HG03378 (cell line): ENCODE data around the gene GALNT1.

Experiments
- ATAC-seq: cut with Tn5 transposase; IDR thresholded peaks from one replicate; pipeline ENCODE4 v1.9.1; 2021; ENCODE audit warnings: mild to moderate bottlenecking, moderate library complexity; ENCODE audit not compliant: unreplicated experiment

Gene GALNT1

DNA sequence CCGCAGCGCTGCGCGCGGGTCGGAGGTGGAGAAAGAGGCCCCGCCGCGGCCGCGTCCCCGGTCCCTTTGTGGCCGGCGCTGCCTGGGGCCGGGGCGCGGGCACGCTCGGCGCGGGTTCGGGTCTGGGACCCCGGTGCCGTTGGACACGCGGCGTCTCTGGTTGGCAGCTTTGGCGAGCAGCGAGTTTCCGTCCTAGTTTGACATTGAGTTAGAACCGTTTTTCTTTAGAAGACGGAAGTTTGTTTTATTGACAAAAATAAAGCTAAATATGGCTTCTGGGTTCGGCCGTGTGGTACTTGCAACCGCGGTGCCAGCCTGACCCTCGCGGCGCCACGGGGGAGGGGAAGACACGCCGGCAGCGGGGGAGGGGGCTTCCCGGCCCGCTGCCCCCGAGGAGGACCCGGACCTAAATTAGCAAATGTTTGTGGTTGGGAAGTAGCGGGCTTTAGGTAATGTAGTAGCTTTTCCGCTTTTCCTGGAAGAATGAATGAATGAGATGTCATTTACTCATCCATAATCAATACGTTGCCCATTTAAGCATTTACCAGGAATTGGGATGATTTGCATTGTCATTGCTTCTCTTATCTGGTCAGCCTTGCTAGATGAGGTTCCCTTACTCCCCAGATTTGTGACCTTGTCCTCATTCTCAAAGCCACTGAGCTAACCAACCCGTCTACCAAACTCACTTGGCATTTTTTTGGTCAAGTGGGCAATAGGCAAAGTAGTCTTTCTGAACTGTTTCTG, 530 bp downstream of the GALNT1 start:
- ATAC-seq: no peak

DNA sequence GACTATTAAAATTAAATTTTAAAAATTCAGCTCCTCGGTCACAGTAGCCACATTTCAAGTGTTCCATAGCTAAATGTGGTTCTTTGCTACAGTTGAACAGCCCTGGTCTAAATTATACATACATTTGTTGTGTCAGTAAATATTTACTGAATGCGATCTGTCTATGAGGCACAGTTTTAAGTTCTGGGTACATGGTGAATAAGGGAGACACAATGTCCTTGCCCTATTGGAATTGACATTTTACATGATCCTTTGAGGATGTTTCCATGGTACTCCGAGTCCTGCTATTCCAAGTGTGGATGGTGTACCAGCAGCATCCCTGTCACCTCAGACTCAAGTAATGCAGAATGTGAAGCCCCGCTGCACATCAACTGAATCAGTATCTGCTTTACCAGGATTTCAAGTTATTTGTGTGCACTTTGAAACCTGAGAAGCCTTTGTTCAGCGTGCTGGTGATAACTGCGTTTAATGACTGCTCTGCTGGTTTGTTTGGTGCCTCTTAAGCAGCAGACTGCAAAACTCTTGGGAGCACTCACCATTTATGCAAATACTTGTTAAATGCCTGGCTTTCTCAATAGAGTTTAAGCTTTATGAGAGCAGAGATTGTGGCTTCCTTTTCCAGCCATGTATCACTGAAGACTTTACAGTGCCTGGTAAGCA, 1.5 kb downstream of the GALNT1 start:
- ATAC-seq: no peak

DNA sequence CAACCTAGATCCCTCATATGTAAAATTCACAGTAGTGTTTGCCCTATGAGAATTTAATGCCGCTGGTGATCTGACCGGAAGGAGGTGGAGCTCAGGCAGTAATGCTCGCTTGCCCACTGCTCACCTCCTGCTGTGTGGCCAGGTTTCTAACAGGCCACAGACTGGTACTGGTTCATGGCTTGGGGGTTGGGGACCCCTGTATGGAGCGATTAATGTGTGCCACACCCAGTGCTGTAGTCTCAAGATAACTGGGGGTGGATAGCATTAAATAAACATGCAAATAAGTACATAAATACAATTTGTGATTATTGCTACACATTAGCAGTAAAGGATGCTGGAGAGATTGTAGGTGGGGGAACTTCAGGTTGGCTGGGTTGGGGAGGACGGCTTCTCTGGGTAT, 3.2 kb downstream of the GALNT1 start:
- no peak for ATAC-seq

DNA sequence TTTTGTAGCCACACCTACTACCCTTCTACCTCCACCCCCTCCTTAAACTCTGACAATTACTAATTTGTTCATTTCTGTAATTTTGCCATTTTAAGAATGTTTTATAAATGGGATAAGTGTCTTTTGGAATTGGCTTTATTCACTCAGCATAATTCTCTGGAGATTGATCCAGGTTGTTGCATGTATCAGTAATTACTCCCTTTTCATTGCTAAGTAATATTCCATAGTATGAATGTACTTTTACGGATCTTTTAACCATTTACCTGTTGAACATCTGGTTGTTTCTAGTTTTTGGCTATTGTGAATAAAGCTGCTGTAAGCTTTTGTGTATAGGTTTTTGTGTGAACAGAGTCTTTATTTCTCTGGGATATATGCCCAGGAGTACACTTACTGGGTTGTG, 4.1 kb downstream of the GALNT1 start:
- no peak for ATAC-seq

DNA sequence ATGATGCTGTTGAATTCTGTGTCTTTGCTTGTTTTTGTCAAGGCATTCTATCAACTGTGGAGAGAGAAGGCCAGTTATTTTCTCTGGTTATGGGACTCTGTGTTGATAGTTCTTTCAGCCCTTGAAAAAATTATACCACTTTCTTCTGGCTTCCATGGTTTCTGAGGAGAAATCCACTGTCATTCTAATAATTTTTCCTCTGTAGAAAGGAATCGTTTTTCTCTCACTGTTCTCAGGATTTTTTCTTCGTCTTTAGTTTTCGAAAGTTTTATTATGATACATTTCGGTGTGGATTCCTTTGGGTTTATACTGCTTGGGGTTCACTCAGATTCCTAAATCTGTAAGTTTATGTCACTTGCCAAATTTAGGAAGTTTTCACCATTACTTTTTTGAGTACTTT, 6.6 kb downstream of the GALNT1 start:
- no peak for ATAC-seq

DNA sequence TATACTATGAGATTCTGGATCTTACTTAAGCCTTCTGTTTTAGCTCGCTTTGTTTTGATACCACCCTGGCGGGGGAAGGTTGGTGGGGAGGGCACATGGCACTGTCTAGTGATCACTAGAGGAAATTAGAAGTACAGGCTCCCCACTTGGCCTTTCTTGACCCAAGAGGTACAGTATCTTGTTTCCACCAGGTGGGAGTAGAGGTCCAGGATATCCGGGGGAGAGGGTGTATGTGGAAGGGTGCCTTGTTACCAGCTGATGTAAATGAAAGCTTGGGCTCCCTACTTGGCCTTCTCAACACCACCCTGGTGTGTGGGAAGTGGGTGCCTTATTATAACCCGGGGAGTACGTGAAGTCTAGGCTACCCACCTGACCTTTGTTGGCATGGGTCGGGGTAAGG, 7.5 kb downstream of the GALNT1 start:
- no peak for ATAC-seq

DNA sequence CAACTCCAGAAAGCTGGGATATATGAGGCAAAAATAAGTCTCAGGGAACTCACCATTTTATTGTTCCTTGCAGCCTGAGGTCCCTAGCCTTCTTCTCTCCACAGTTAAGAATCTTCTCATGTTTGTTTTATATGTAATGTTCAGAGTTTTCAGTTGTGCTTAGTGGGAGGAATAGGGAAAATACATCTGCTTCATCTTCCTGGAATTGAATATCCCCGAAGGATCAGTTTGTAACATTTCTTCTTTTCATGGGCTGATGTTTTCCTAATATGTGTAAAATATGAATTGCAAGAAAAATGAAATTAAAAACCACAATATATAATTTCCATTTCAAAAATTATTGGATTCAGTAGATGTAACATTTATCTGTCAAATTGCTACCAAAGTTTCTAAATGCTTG, 8.0 kb downstream of the GALNT1 start:
- no peak for ATAC-seq

DNA sequence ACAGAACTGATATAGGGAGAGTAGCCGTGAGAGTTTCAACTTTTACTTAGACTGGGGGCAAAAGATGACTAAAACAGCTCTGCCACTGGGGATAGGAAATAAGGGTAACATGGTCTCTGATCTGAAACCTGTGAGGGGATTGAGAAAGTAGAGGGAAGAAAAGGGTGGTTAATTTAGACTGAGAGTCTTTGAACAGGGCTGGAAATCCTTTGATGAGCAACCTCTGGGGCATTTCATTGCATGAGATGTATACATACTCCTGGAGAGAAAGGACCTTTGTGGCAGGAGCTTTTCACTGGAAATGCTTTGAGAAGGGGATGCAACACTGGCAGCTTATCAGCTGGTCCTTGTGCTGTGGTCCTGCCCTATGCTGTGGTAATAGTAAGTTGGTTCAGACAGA, 9.4 kb downstream of the GALNT1 start:
- no peak for ATAC-seq

DNA sequence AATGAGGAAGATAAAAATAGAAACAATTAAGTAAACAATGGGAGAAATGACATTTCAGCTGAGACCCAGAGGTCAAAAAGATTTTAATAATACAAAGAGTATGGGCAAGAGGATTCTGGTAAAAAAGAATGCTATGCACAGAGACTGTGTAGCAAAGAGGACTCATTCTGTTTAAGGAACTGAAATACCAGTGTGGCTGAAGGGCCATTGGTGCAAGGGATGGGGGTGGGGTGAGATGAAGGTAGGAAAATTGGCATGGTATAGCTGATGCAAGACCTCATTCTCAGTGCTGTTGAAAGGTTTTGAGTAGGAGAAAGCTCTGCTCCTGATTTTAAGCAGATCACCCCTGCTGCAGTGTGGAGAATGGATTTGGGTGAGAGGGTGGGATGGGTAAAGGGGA, 10.8 kb downstream of the GALNT1 start:
- ATAC-seq: peak; percentile 96

DNA sequence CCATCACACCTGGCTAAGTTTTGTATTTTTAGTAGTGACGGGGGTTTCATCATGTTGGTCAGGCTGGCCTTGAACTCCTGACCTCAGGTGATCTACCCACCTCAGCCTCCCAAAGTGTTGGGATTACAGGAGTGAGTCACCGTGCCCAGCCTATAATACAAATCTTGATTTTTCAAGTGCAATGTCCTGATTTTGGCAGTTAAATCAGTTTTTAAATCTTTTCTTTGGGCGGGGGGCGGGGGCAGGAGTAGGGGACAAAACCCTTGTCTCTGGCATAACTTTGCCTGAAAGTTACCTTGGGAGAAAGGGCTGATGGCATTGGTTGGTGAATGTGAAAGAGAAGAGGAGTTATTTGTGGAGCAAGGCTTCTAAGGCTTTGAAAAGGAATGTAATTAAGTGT, 12.3 kb downstream of the GALNT1 start:
- ATAC-seq: no peak

DNA sequence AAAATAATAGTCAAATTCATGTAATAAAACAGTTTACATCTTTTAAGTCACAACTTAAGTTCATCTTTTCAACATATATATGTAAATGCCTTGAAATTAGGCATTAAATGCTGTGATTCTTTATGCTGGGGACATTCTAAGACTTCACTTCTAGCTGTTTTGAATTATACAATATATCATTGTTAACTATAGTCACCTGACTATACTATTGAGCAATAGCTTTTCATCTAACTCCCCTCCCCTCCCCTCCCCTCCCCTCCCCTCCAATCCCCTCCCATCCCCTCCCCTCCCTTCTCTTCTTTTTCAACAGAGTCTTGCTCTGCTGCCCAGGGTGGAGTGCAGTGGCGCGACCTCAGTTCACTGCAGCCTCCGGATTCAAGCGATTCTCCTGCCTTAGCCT, 16.2 kb downstream of the GALNT1 start:
- no peak for ATAC-seq

DNA sequence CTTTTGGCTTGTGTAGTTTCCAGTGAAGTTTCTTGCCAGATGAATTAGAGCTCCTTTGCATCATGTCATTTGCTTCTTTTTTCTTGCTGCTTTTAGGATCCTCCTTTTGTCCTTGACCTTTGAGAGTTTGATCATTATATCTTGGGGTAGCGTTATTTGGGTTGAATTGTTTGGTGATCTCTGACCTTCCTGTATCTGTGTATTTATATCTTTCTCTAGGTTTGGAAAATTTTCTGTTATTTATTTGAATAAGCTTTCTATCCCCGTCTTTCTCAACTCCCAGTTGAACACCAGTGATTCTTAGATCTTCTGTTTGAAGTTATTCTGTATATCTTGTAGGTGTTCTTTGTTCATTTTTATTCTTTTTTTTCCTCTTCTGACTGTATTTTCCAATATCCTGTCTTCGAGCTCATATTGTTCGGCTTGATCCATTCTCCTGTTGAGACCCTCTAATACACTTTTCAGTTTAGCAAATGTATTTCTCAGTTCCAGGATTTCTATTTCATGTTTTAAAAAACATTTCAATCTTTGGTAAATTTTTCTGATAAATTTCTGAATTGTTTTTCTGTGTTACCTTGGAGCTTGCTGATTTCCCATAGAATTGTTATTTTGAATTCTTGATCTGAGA, 20.8 kb downstream of the GALNT1 start:
- ATAC-seq: no peak

DNA sequence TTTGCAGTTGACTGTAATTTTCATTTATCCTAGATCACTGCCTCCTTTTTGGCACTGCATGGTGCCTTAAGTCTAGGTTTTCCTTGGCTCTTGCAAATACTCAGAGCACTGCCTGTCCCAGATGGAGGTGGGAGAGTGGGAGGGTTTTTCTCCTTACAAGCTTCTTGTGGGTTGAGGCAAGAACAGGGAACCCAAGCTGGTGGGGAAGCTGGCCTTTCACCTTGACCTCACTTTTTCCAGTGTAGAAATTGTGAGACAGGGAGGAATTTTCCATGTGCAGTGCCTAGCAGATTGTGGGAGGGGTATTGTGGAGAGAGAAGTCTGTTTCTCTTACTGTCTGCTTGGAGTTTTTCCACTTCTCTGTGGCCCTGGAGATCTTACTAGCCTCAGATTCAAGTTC, 21.5 kb downstream of the GALNT1 start:
- ATAC-seq: no peak

DNA sequence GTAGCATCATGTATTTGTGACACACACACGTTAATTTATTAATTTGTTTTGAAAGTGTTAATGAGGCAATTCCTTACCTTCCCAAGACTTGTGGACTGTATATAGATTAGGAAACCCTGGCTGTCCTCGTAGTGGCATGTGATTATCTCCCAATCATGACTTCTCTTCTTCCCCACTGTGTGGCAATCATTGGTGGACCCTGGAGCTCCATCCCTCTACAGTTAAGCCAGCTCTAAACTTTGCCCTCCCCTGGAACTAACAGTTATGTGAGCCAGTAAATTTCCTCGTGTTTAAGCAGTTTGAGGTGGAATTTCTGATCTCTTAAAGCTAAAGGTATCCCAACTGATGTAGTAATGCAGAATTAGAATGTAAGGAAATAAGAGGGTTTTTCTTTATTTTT, 22.0 kb downstream of the GALNT1 start:
- ATAC-seq: no peak

DNA sequence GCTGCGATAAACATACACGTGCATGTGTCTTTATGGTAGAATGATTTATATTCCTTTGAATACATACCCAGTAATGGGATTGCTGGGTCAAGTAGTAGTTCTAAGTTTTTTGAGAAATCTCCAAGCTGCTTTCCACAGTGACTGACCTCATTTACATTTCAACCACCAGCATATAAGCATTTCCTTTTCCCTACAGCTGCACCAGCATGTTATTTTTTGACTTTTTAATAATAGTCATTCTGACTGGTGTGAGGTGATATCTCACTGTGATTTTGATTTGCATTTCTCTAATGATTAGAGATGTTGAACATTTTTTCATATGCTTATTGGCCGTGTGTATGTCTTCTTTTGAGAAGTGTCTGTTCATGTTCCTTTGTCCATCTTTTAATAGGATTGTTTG, 22.8 kb downstream of the GALNT1 start:
- ATAC-seq: no peak

DNA sequence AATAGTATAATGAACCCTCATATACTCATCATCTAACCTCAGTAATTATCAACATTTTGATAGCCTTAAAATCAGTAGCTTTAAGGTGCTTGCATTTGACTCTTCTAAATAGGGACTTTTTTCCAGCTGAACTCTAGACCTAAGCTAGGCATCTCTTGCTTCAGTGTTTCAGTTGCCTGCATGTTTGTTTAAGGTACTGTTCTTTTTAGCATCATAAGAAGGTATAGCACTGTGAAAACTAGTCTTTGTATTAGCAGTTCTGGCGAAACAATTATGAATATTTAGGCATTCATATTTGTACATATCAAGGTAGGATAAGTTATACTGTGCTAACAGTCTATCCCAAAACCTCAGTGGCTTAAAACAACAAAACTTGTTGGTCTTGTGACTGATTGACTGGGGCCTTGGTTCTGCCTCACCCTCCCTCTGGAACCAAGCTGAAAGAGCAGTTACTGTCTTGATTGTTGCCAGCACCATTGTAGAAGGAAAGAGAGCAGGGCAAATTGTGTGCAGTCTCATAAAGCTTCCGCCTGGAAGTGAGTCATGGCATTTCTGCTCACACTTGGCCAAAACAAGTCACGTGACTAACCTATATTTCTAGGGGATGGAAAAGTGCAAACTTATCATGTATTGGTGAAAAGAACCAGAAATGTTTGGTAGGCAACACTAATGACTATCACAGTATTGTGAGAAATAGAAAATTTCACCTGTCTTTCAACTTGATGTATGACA, 24.3 kb downstream of the GALNT1 start:
- no peak for ATAC-seq

DNA sequence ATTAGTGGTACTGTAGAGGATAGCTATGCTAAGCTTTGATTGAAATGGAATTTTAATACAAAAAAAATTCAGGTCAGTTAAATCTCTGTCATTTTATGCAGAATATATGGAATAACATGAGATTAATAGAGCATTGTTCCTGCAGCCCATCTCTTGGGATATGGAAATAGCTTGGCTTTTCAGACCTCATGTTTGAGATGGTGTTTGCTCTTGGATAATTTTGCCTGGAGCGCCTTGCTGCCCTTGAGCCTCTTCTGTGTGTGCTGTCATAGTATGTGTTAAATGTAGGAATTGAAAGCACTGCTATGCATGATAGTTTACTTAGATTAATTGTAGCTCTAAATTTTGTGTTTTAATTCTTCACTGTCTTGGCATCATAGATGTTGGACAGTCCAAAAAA, 27.7 kb downstream of the GALNT1 start:
- no peak for ATAC-seq

DNA sequence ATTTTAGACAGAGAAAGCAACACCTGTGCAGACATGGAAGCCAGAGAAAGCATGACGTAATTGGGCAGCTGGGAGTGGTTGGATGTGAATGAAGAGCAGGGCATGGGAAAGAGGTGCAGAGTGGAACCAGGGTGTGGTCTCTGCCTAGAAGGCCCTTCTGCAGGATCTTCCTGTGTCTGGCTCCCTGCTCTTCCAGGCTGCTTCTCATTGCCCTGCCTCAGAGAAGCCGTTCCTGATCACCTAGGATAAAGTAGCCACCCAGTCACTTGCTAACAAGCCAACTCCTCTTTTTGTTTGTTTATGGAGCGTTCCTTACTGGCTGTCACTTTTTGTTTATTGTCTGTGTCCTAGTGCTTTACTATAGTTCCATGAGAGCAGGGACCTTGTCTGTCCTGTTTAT, 28.5 kb downstream of the GALNT1 start:
- ATAC-seq: no peak

DNA sequence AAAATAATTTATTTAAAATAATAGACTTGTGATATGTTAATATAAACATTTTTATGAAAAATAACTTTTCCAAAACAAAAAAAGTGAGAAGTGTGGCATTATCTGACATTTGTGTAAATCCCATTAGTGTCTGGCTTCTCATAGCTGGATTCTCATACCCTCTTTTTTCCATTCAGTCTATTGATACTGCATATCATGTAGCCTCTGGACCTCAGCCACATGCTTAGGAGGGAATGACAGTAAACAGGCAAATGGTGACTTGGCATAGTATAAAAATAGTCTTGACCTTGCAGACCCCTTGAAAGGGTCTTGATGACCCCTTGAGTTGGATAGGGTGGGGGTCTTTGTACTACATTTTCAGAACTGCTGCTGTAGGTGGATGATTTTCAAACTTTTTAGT, 29.2 kb downstream of the GALNT1 start:
- no peak for ATAC-seq

DNA sequence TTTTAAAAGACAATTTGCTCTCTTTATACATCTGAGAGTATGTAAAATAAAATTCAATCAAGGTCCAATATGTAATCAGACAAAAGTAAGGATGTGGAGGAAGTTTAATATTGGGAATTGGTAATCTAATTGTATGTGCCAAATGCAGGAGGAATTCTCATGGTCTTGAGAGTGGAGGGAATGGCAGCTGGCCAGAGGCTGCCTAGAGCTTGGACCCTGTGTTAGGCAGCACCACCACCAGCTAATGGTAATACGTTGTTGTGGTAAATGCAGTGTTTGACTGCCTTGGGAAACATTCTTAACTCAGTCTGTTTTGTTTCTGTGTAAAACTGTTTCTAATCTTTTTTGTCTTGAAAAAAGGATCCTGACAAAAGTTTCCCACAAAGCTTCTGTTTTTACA, 30.0 kb downstream of the GALNT1 start:
- no peak for ATAC-seq

DNA sequence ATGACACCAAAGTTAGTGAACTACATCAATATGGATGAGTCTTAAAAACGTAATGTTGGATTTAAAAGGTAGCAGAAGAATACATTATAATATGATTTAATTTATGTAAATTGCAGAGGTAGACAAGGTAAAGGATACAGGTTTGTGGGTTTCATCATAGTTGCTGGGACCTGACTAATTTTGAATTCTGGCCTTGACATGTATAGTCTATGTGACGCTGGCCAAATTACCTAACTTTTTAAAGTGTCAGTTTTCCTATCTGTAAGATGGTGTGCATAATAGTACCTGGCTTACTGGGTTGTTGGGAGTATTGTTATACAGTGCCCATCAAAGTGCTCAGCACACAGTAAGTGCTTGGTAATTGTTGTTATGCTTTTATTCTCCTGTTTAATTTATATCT, 34.5 kb downstream of the GALNT1 start:
- no peak for ATAC-seq
